ENCODE measurements around the gene LGALS3.
A peak's percentile ranks its signal among the peaks of the same experiment; 100 is the strongest.
"Not testable (repeated sequence)": the region's sequence is repeated elsewhere in the genome, so short reads cannot be mapped to it uniquely, and the experiment has no call there.

The LGALS3 gene

GRCh38 chr14:55129086-55129427, at the start of gene LGALS3:
LGALS3 (plus strand) TSS chr14:55129252; CDS start chr14:55137374, 8,122 bp downstream.
- peak; percentile 57 for DNase-seq

GRCh38 chr14:55079961-55080360, 49.1 kb upstream of the LGALS3 start:
- DNase-seq, result not testable (repeated sequence)

GRCh38 chr14:55084401-55085059, 44.5 kb upstream of the LGALS3 start:
- DNase-seq, result no peak

- no peak for DNase-seq
These were observed 43.9 kb upstream of the LGALS3 start for GRCh38 chr14:55085060-55085660.

- no peak for DNase-seq
These were observed 42.1 kb upstream of the LGALS3 start for GRCh38 chr14:55086938-55087337.

GRCh38 chr14:55088356-55088755, 40.7 kb upstream of the LGALS3 start:
- DNase-seq, result no peak

- DNase-seq, result no peak
These were observed 36.7 kb upstream of the LGALS3 start for GRCh38 chr14:55092341-55092740.

GRCh38 chr14:55094292-55095157, 34.5 kb upstream of the LGALS3 start:
- peak; percentile 33 for DNase-seq

- DNase-seq, result peak; percentile 46
These were observed 31.0 kb upstream of the LGALS3 start for GRCh38 chr14:55097881-55098560.

GRCh38 chr14:55098561-55098898, 30.5 kb upstream of the LGALS3 start:
- DNase-seq, result no peak

GRCh38 chr14:55099756-55100155, 29.3 kb upstream of the LGALS3 start:
- no peak for DNase-seq

- no peak for DNase-seq
These were observed 27.4 kb upstream of the LGALS3 start for GRCh38 chr14:55101698-55102097.

GRCh38 chr14:55102141-55102621, 26.9 kb upstream of the LGALS3 start:
- DNase-seq, result peak; percentile 83

- DNase-seq, result peak; percentile 96
These were observed 25.9 kb upstream of the LGALS3 start for GRCh38 chr14:55103005-55103640.

- DNase-seq, result peak; percentile 49
These were observed 24.8 kb upstream of the LGALS3 start for GRCh38 chr14:55103971-55104954.

- no peak for DNase-seq
These were observed 23.1 kb upstream of the LGALS3 start for GRCh38 chr14:55105991-55106390.

- DNase-seq, result peak; percentile 87
These were observed 21.1 kb upstream of the LGALS3 start for GRCh38 chr14:55107766-55108554.

GRCh38 chr14:55109836-55110235, 19.2 kb upstream of the LGALS3 start:
- peak; percentile 33 for DNase-seq

GRCh38 chr14:55111122-55111708, 17.8 kb upstream of the LGALS3 start:
- no peak for DNase-seq

- DNase-seq, result no peak
These were observed 14.3 kb upstream of the LGALS3 start for GRCh38 chr14:55114720-55115119.
